Lower leg skin (tissue), 3 donors: Measurements from ENCODE around the gene SUSD4.

ENCODE experiments used
- CTCF ChIP-seq, 3 donors: fragments of 450-650 bp; IDR thresholded peaks; one replicate each; pipeline ENCODE4 v1.5.1; 2016; ENCODE audit warnings: antibody characterized with exemption in 3 of 3, mild to moderate bottlenecking in 3 of 3, moderate library complexity in 2 of 3
- POLR2A ChIP-seq, 2 donors: fragments of 450-650 bp; IDR thresholded peaks; one replicate each; pipeline ENCODE4 v1.6.1; 2016 to 2017; ENCODE audit warnings: antibody characterized with exemption in 2 of 2, mild to moderate bottlenecking in 1 of 2, moderate library complexity in 1 of 2

- TF ChIP-seq CTCF (IDR thresholded peaks at IDR 0.05) (no peak), POLR2A (IDR thresholded peaks at IDR 0.05) (no peak)
Observed at GRCh38 chr1:223215026-223215425, 148.9 kb downstream of the SUSD4 start.
